PC-3 (cell line): ENCODE measurements around the gene VPS26B.

Experiments used
- EZH2 ChIP-seq: fragments of 300-600 bp; sonication (generic); IDR thresholded peaks from one replicate; pipeline ENCODE4 v1.6.1; 2017; ENCODE audit warnings: antibody characterized with exemption, mild to moderate bottlenecking, low read length; ENCODE audit not compliant: unreplicated experiment
- TF ChIP-seq, protein P1 (sequence below): fragments of 300-600 bp; sonication (generic); conservative IDR thresholded peaks from 2 replicates; pipeline ENCODE4 v1.5.1; 2017; ENCODE audit warnings: antibody characterized with exemption, low read depth, mild to moderate bottlenecking, low read length

DNA sequence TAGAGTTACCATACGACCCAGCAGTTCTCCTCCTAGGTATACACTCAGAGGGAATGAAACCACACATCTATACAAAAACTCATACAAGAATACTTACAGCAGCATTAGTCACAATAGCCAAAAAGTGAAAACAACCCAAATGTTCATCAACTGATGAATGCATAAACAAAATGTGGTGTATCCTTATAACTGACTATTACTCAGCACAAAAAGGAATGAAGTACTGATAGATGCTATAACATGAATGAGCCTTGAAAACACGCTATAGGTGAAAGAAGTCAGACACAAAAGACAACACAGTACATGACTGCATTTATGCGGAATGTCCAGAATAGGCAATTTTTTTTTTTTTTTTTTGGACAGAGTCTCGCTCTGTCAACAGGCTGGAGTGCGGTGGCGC, 23.8 kb upstream of the VPS26B start:
- TF ChIP-seq, protein P1, sequence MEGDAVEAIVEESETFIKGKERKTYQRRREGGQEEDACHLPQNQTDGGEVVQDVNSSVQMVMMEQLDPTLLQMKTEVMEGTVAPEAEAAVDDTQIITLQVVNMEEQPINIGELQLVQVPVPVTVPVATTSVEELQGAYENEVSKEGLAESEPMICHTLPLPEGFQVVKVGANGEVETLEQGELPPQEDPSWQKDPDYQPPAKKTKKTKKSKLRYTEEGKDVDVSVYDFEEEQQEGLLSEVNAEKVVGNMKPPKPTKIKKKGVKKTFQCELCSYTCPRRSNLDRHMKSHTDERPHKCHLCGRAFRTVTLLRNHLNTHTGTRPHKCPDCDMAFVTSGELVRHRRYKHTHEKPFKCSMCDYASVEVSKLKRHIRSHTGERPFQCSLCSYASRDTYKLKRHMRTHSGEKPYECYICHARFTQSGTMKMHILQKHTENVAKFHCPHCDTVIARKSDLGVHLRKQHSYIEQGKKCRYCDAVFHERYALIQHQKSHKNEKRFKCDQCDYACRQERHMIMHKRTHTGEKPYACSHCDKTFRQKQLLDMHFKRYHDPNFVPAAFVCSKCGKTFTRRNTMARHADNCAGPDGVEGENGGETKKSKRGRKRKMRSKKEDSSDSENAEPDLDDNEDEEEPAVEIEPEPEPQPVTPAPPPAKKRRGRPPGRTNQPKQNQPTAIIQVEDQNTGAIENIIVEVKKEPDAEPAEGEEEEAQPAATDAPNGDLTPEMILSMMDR, result no peak
- TF ChIP-seq EZH2, result no peak
